Lower lobe of right lung (tissue), 2 donors: Measurements from ENCODE around the gene TXNIP. TPM values are rescaled to one million over a fixed set of nuclear protein-coding genes. Genes with fewer than 3 reads are reported as not detected.
"Not testable (repeated sequence)": the region's sequence is repeated elsewhere in the genome, so short reads cannot be mapped to it uniquely, and the experiment has no call there.

ENCODE experiments used
- ATAC-seq, 2 donors: fragments of 200-7000 bp; cut with Tn5 transposase; one replicate each; pipeline ENCODE4 v1.9.1; 2020 to 2022; ENCODE audit warnings: mild to moderate bottlenecking in 2 of 2, moderate library complexity in 2 of 2
- DNase-seq: peaks from one replicate; pipeline ENCODE4 v3.0.0-alpha.2; 2020
- H3K27ac ChIP-seq: fragments of 200-600 bp; one replicate; pipeline ENCODE4 v1.8.0; 2022
- H3K27me3 ChIP-seq: fragments of 200-600 bp; one replicate; pipeline ENCODE4 v1.8.0; 2022; ENCODE audit warnings: low read depth
- H3K36me3 ChIP-seq: fragments of 200-600 bp; one replicate; pipeline ENCODE4 v1.8.0; 2022; ENCODE audit warnings: mild to moderate bottlenecking
- H3K4me1 ChIP-seq: fragments of 200-600 bp; one replicate; pipeline ENCODE4 v1.8.0; 2022
- H3K4me3 ChIP-seq: fragments of 200-600 bp; one replicate; pipeline ENCODE4 v1.8.0; 2022; ENCODE audit warnings: mild to moderate bottlenecking
- H3K9me3 ChIP-seq: fragments of 200-600 bp; one replicate; pipeline ENCODE4 v1.8.0; 2022
- CTCF ChIP-seq: fragments of 200-600 bp; IDR thresholded peaks from one replicate; pipeline ENCODE4 v1.8.0; 2022; ENCODE audit warnings: antibody characterized with exemption, mild to moderate bottlenecking
- intact Hi-C: fragments of 100-400 bp; cut with DNase I; formaldehyde crosslinking; loops from one replicate; pipeline ENCODE4 v1.11.0; 2022
- total RNA-seq: library from RNA; stranded (reverse); fragmentation: NEBNext Ultra II Directional; extraction: Animal tissue kit (Norgen Biotek cat#: 25700); gene quantifications from one replicate; pipeline ENCODE4 v1.2.1, GENCODE V29; 2021
- donor health status: DM: no; HTN: yes; CAD: no; lungs with severe emphysema.

Gene TXNIP
- total RNA-seq, 1 donor from 2014 or later: 1,554 TPM

- Histone ChIP-seq H3K9me3 (no peaks in the 10 kb centered on the region), H3K36me3 (no peaks in the 10 kb centered on the region), H3K4me1 (peaks cover 17% of the 10 kb centered on the region), H3K27ac (no peak overlapping the region), H3K4me3 (no peak overlapping the region), H3K27me3 (no peaks in the 10 kb centered on the region)
- DNase-seq (no peak), ATAC-seq (no peak)
- TF ChIP-seq CTCF: peak; percentile 53
- intact Hi-C loops: no loop called here
Measured at GRCh38 chr1:146032631-146033219, 36.3 kb upstream of the TXNIP start.

GRCh38 chr1:146031476-146031875 is 35.1 kb upstream of the TXNIP start:
- Histone ChIP-seq H3K4me1 (peaks cover 14% of the 10 kb centered on the region), H3K4me3 (no peak overlapping the region), H3K9me3 (no peaks in the 10 kb centered on the region), H3K36me3 (no peaks in the 10 kb centered on the region), H3K27ac (no peak overlapping the region), H3K27me3 (no peaks in the 10 kb centered on the region)
- intact Hi-C loops: no loop called here
- ATAC-seq (no peak), DNase-seq (no peak)
- TF ChIP-seq CTCF: no peak

GRCh38 chr1:146029117-146029516 is 32.7 kb upstream of the TXNIP start:
- Histone ChIP-seq H3K9me3 (no peaks in the 10 kb centered on the region), H3K27me3 (no peaks in the 10 kb centered on the region), H3K4me3 (no peak overlapping the region), H3K36me3 (no peaks in the 10 kb centered on the region), H3K27ac (no peak overlapping the region), H3K4me1 (no peaks in the 10 kb centered on the region)
- intact Hi-C loops: no loop called here
- ATAC-seq: no peak
- no peak for TF ChIP-seq CTCF
- no peak for DNase-seq

- H3K9me3 ChIP-seq, H3K27ac ChIP-seq, H3K4me3 ChIP-seq, H3K27me3 ChIP-seq, intact Hi-C loops, H3K4me1 ChIP-seq, DNase-seq, ATAC-seq, H3K36me3 ChIP-seq: not testable (repeated sequence)
Measured at GRCh38 chr1:146026650-146027049, 30.3 kb upstream of the TXNIP start.

GRCh38 chr1:146025787-146026495 is 29.6 kb upstream of the TXNIP start:
- ATAC-seq, DNase-seq, intact Hi-C loops: not testable (repeated sequence)

GRCh38 chr1:146022403-146023127 is 26.2 kb upstream of the TXNIP start:
- no peaks in the 10 kb centered on the region for H3K36me3 ChIP-seq
- no peak for TF ChIP-seq CTCF
- intact Hi-C loops: no loop called here
- H3K4me3 ChIP-seq: no peak overlapping the region
- H3K27ac ChIP-seq: no peak overlapping the region
- ATAC-seq: no peak
- no peaks in the 10 kb centered on the region for H3K9me3 ChIP-seq
- DNase-seq: no peak
- H3K4me1 ChIP-seq: peaks cover 8% of the 10 kb centered on the region
- H3K27me3 ChIP-seq: peaks cover 20% of the 10 kb centered on the region

More at GRCh38 chr1:146025787-146026495, 29.6 kb upstream of the TXNIP start:
- not testable (repeated sequence) for H3K27me3 ChIP-seq, H3K9me3 ChIP-seq, H3K27ac ChIP-seq, H3K4me1 ChIP-seq, H3K36me3 ChIP-seq, H3K4me3 ChIP-seq
